Loucy (cell line): ENCODE results near the gene SPPL3.

Experiments used
- H2AFZ ChIP-seq: fragments of 200-600 bp; sonication (generic); 2 replicates; pipeline ENCODE4 v1.6.0; 2016; ENCODE audit warnings: antibody characterized with exemption, mild to moderate bottlenecking, low read length, moderate library complexity
- H3F3A ChIP-seq: fragments of 200-600 bp; 2 replicates; pipeline ENCODE4 v1.6.0; 2016; ENCODE audit warnings: antibody characterized with exemption, low read depth, mild to moderate bottlenecking
- H3K27me3 ChIP-seq: fragments of 200-600 bp; sonication (generic); 2 replicates; pipeline ENCODE4 v1.6.1; 2014; ENCODE audit warnings: low read length, mild to moderate bottlenecking; ENCODE audit not compliant: insufficient read depth, poor library complexity, severe bottlenecking
- H3K36me3 ChIP-seq: fragments of 200-600 bp; sonication (generic); 2 replicates; pipeline ENCODE4 v1.6.1; 2016; ENCODE audit warnings: low read length; ENCODE audit not compliant: insufficient read depth
- H3K4me1 ChIP-seq: fragments of 200-600 bp; sonication (generic); 2 replicates; pipeline ENCODE4 v1.5.1; 2014; ENCODE audit warnings: low read length, mild to moderate bottlenecking; ENCODE audit not compliant: insufficient read depth, poor library complexity, severe bottlenecking
- H3K4me2 ChIP-seq: fragments of 200-600 bp; sonication (generic); 2 replicates; pipeline ENCODE4 v1.6.0; 2014; ENCODE audit warnings: antibody characterized with exemption, low read length, low read depth, mild to moderate bottlenecking; ENCODE audit not compliant: poor library complexity, severe bottlenecking
- H3K4me3 ChIP-seq: fragments of 200-600 bp; sonication (generic); 2 replicates; pipeline ENCODE4 v1.5.1; 2014; ENCODE audit warnings: low read length, mild to moderate bottlenecking, mixed read lengths; ENCODE audit not compliant: poor library complexity, severe bottlenecking
- H3K79me2 ChIP-seq: fragments of 200-600 bp; sonication (generic); 2 replicates; pipeline ENCODE4 v1.6.1; 2014; ENCODE audit warnings: low read length; ENCODE audit not compliant: insufficient read depth
- H3K9ac ChIP-seq: fragments of 200-600 bp; sonication (generic); 2 replicates; pipeline ENCODE4 v1.6.0; 2014; ENCODE audit warnings: mild to moderate bottlenecking, low read depth, low read length, moderate library complexity; ENCODE audit not compliant: poor library complexity, severe bottlenecking
- H3K9me2 ChIP-seq: fragments of 200-600 bp; sonication (generic); replicated peaks from 2 replicates; pipeline ENCODE4 v1.6.1; 2016; ENCODE audit warnings: low read depth, low read length, mixed read lengths
- H3K9me3 ChIP-seq: fragments of 200-600 bp; sonication (generic); 2 replicates; pipeline ENCODE4 v1.6.1; 2014; ENCODE audit warnings: mild to moderate bottlenecking, antibody characterized with exemption, low read length, low read depth; ENCODE audit not compliant: insufficient read depth
- H4K20me1 ChIP-seq: fragments of 200-600 bp; sonication (generic); 2 replicates; pipeline ENCODE4 v1.6.0; 2014; ENCODE audit warnings: antibody characterized with exemption, low read length, mild to moderate bottlenecking; ENCODE audit not compliant: insufficient read depth, poor library complexity, severe bottlenecking
- EZH2phosphoT487 ChIP-seq: fragments of 200-600 bp; IDR thresholded peaks from 2 replicates; pipeline ENCODE4 v1.6.1; 2018; ENCODE audit warnings: antibody characterized with exemption, mild to moderate bottlenecking, moderate library complexity, borderline replicate concordance
- TF ChIP-seq, protein P1 (sequence below): fragments of 200-600 bp; sonication (generic); conservative IDR thresholded peaks from 2 replicates; pipeline ENCODE4 v1.5.1; 2014; ENCODE audit warnings: mild to moderate bottlenecking, antibody characterized with exemption, low read length

The SPPL3 gene

DNA sequence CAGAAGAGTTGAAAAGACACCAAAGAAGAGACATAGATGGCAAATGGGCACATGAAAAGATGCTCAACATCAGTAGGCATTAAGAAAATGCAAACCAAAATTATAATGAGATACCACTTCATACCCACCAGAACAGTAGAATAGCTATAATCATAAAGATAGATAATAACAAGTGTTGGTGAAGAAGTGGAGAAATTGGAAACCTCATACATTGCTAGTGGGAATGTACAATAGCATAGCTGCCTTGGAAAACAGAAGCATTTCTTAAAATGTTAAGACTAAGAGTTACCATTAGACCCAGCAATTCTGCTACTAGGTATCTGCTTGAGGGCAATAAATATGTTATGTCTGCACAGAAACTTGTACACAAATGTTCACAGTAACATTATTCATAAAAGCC is 99.7 kb downstream of the SPPL3 start:
- peaks cover 20% of the 10 kb centered on the region for H4K20me1 ChIP-seq
- H2AFZ ChIP-seq, result no peak overlapping the region
- no peak overlapping the region for H3K4me2 ChIP-seq
- no peaks in the 10 kb centered on the region for H3K9me2 ChIP-seq
- no peak overlapping the region for H3K4me3 ChIP-seq
- peaks cover 29% of the 10 kb centered on the region for H3K79me2 ChIP-seq
- H3K9ac ChIP-seq, result no peak overlapping the region
- no peaks in the 10 kb centered on the region for H3F3A ChIP-seq
- H3K36me3 ChIP-seq, result peaks cover 20% of the 10 kb centered on the region; the same call in 1 of the 2 replicates
- no peaks in the 10 kb centered on the region for H3K27me3 ChIP-seq
- no peak for TF ChIP-seq EZH2phosphoT487
- TF ChIP-seq, protein P1, sequence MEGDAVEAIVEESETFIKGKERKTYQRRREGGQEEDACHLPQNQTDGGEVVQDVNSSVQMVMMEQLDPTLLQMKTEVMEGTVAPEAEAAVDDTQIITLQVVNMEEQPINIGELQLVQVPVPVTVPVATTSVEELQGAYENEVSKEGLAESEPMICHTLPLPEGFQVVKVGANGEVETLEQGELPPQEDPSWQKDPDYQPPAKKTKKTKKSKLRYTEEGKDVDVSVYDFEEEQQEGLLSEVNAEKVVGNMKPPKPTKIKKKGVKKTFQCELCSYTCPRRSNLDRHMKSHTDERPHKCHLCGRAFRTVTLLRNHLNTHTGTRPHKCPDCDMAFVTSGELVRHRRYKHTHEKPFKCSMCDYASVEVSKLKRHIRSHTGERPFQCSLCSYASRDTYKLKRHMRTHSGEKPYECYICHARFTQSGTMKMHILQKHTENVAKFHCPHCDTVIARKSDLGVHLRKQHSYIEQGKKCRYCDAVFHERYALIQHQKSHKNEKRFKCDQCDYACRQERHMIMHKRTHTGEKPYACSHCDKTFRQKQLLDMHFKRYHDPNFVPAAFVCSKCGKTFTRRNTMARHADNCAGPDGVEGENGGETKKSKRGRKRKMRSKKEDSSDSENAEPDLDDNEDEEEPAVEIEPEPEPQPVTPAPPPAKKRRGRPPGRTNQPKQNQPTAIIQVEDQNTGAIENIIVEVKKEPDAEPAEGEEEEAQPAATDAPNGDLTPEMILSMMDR, result no peak
- peaks cover 20% of the 10 kb centered on the region for H3K4me1 ChIP-seq
- no peaks in the 10 kb centered on the region for H3K9me3 ChIP-seq

DNA sequence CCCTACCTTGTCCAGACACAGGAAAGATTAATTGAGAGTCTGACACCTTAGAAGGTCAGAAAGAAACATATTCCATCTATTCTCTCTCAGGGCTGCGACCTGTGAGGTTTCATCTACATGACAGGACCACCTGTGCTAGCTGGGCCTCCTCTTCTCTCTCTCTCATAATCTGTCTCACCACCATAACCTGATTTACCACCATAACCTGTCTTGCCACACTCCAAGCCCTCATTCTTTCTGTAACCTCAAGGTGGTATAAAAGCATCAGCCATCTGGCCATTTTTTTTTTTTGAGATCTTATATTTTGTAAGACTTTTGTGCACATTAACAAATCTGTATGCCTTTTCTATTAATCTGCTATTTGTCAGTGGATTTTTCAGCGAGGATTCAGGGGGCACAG is 103.0 kb downstream of the SPPL3 start:
- H3K4me2 ChIP-seq, result no peak overlapping the region
- no peaks in the 10 kb centered on the region for H3K27me3 ChIP-seq
- no peak overlapping the region for H3K9ac ChIP-seq
- H2AFZ ChIP-seq, result no peak overlapping the region
- no peaks in the 10 kb centered on the region for H3K9me2 ChIP-seq
- no peak overlapping the region for H3K4me3 ChIP-seq
- H4K20me1 ChIP-seq, result peaks cover 20% of the 10 kb centered on the region
- no peak for TF ChIP-seq EZH2phosphoT487
- TF ChIP-seq, protein P1, result no peak
- H3F3A ChIP-seq, result no peaks in the 10 kb centered on the region
- peaks cover 15% of the 10 kb centered on the region; the same call in 1 of the 2 replicates for H3K36me3 ChIP-seq
- H3K9me3 ChIP-seq, result peaks cover 5% of the 10 kb centered on the region; the same call in 1 of the 2 replicates
- H3K79me2 ChIP-seq, result peaks cover 30% of the 10 kb centered on the region; the same call in 1 of the 2 replicates
- H3K4me1 ChIP-seq, result peaks cover 32% of the 10 kb centered on the region

DNA sequence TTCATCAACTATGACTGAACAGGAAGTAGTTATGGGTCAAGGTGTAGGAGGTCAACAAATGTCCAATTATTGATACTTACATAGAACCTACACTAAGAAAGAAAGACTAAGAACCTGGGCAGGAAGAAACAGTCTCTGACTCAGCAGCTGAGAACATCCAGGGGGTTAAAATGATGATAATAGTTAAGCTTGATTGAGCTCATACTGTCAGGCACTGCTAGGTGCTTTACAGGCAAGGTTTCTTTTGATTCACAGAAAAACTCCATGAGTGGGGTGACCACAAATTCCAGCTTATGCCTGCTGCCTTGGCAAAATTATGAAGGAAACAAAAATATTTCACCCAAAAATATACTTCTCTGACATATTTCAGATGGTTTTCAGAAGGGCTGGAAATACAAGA is 103.5 kb downstream of the SPPL3 start:
- Histone ChIP-seq H3K27me3 (no peaks in the 10 kb centered on the region), H3K9ac (no peak overlapping the region), H3K79me2 (peaks cover 33% of the 10 kb centered on the region; the same call in 1 of the 2 replicates), H3K9me3 (peaks cover 10% of the 10 kb centered on the region; the same call in 1 of the 2 replicates), H3K9me2 (no peaks in the 10 kb centered on the region), H3K4me2 (no peak overlapping the region), H2AFZ (no peak overlapping the region), H3F3A (no peaks in the 10 kb centered on the region), H3K36me3 (peaks cover 19% of the 10 kb centered on the region; the same call in 1 of the 2 replicates), H4K20me1 (peaks cover 20% of the 10 kb centered on the region), H3K4me1 (peaks cover 32% of the 10 kb centered on the region), H3K4me3 (no peak overlapping the region)
- TF ChIP-seq, protein P1, result no peak
- no peak for TF ChIP-seq EZH2phosphoT487
